GM12878 (cell line): ENCODE measurements around the gene CDH16. TPM values are rescaled to one million over a fixed set of nuclear protein-coding genes. Genes with fewer than 3 reads are reported as not detected.

Experiments used
- ATAC-seq: fragments of 200-7000 bp; cut with Tn5 transposase; 3 replicates; pipeline ENCODE4 v1.9.1; 2020; ENCODE audit warnings: mild to moderate bottlenecking, moderate library complexity
- BruUV-seq: library from RNA; stranded (reverse); fragments of 400-500 nt; replicated peaks from 2 replicates; lab custom pipeline; 2021; lab: Mats Ljungman, UMichigan
- CTCF ChIA-PET: fragments of 300-600 bp; sonication (Branson Sonifier 250); formaldehyde crosslinking; extraction: SDS; loops from one replicate; lab custom pipeline; 2021; ENCODE audit warnings: inconsistent platforms; lab: Yijun Ruan, JAX
- POLR2A ChIA-PET: fragments of 350-600 bp; formaldehyde crosslinking; extraction: SDS; loops from one replicate; lab custom pipeline; 2021; ENCODE audit warnings: inconsistent platforms; lab: Charles Lee
- RAD21 ChIA-PET: fragments of 300-600 bp; sonication (Branson Sonifier 250); formaldehyde crosslinking; loops from one replicate; lab custom pipeline; 2023; ENCODE audit warnings: antibody characterized with exemption; ENCODE audit not compliant: unreplicated experiment; lab: Charles Lee
- SMC1A ChIA-PET: fragments of 300-600 bp; sonication (Branson Sonifier 250); formaldehyde crosslinking; loops from one replicate; lab custom pipeline; 2023; ENCODE audit not compliant: unreplicated experiment, uncharacterized antibody; lab: Charles Lee
- DNase-seq: peaks from one replicate; pipeline ENCODE4 v3.0.0-alpha.2; 2011; ENCODE audit warnings: low read depth, low spot score
- FAIRE-seq: peaks from 3 replicates; lab custom pipeline; 2011; peaks lifted over from hg19 to GRCh38; lab: Jason Lieb, UNC
- H2AFZ ChIP-seq: 2 replicates; pipeline ENCODE4 v1.6.0; 2011; ENCODE audit warnings: low read depth, low read length, control low read depth; ENCODE audit not compliant: control insufficient read depth
- H3K27ac ChIP-seq: 2 replicates; pipeline ENCODE4 v1.5.1; 2011; ENCODE audit warnings: control low read depth; ENCODE audit not compliant: control insufficient read depth, insufficient read depth
- H3K27me3 ChIP-seq, 2 experiments: replicated peaks in 1 of 2; 2 replicates each; pipeline versions ENCODE4 v1.6.0 to v1.6.1; 2011; ENCODE audit warnings: low read length in 1 of 2; ENCODE audit not compliant: control insufficient read depth in 2 of 2, insufficient read depth in 2 of 2
- H3K36me3 ChIP-seq, 2 experiments: 2 replicates each; pipeline ENCODE4 v1.5.1; 2011; ENCODE audit warnings: low read length in 1 of 2; ENCODE audit not compliant: control insufficient read depth in 2 of 2, insufficient read depth in 2 of 2
- H3K4me1 ChIP-seq: 2 replicates; pipeline ENCODE4 v1.6.1; 2011; ENCODE audit warnings: mild to moderate bottlenecking, low read length, moderate library complexity, mixed read lengths; ENCODE audit not compliant: control insufficient read depth, insufficient read depth
- H3K4me2 ChIP-seq: 2 replicates; pipeline ENCODE4 v1.6.0; 2011; ENCODE audit warnings: control low read depth; ENCODE audit not compliant: control insufficient read depth, insufficient read depth
- H3K4me3 ChIP-seq: fragments of 200-600 bp; sonication (generic); 2 replicates; pipeline ENCODE4 v1.5.1; 2016
- H3K79me2 ChIP-seq: 2 replicates; pipeline ENCODE4 v1.6.0; 2011; ENCODE audit warnings: low read length; ENCODE audit not compliant: control insufficient read depth, insufficient read depth
- H3K9ac ChIP-seq: 2 replicates; pipeline ENCODE4 v1.8.0; 2011; ENCODE audit warnings: low read length, control low read depth, mixed read lengths; ENCODE audit not compliant: control insufficient read depth, insufficient read depth
- H3K9me3 ChIP-seq: replicated peaks from 3 replicates; pipeline ENCODE4 v1.5.1; 2011; ENCODE audit warnings: mild to moderate bottlenecking, low read length; ENCODE audit not compliant: control insufficient read depth, insufficient read depth
- H4K20me1 ChIP-seq: 2 replicates; pipeline ENCODE4 v1.6.0; 2011; ENCODE audit not compliant: control insufficient read depth, insufficient read depth
- CEBPB ChIP-seq, 2 experiments: fragments of 150-350 bp in 1 of 2; IDR thresholded peaks; 2 replicates each; pipeline ENCODE4 v1.6.1; 2012 to 2014; ENCODE audit warnings: low read depth in 2 of 2, low read length in 2 of 2, borderline replicate concordance in 1 of 2, inconsistent platforms in 1 of 2
- CHD4 ChIP-seq: fragments of 200-600 bp; sonication (generic); IDR thresholded peaks from 2 replicates; pipeline ENCODE4 v1.6.1; 2016; ENCODE audit warnings: mild to moderate bottlenecking
- EED ChIP-seq: sonication (generic); IDR thresholded peaks from 2 replicates; pipeline ENCODE4 v1.6.1; 2016; ENCODE audit warnings: antibody characterized with exemption, low read depth
- NFIC ChIP-seq: IDR thresholded peaks from 2 replicates; pipeline ENCODE4 v1.6.1; 2012; ENCODE audit warnings: low read depth, mild to moderate bottlenecking, inconsistent platforms, low read length, moderate library complexity
- PAX8 ChIP-seq: fragments of 450-650 bp; IDR thresholded peaks from 2 replicates; pipeline ENCODE4 v1.6.1; 2017; ENCODE audit warnings: mild to moderate bottlenecking, moderate library complexity
- STAT3 ChIP-seq: IDR thresholded peaks from 2 replicates; pipeline ENCODE4 v1.6.1; 2011; ENCODE audit warnings: low read depth, low read length, improper control_type of control experiment
- SUZ12 ChIP-seq: fragments of 200-600 bp; sonication (generic); IDR thresholded peaks from one replicate; pipeline ENCODE4 v1.6.1; 2018; ENCODE audit warnings: antibody characterized with exemption, mild to moderate bottlenecking; ENCODE audit not compliant: unreplicated experiment
- TCF12 ChIP-seq: IDR thresholded peaks from 2 replicates; pipeline ENCODE4 v1.6.1; 2011; ENCODE audit warnings: low read depth, mild to moderate bottlenecking, low read length
- TCF3 ChIP-seq: IDR thresholded peaks from 2 replicates; pipeline ENCODE4 v1.6.1; 2012; ENCODE audit warnings: low read depth, mild to moderate bottlenecking, low read length, borderline replicate concordance; ENCODE audit not compliant: insufficient read depth
- WRNIP1 ChIP-seq: IDR thresholded peaks from 2 replicates; pipeline ENCODE4 v1.6.1; 2011; ENCODE audit warnings: low read depth, low read length, improper control_type of control experiment, borderline replicate concordance
- ZNF384 ChIP-seq: IDR thresholded peaks from 2 replicates; pipeline ENCODE4 v1.6.1; 2012; ENCODE audit warnings: low read depth, mild to moderate bottlenecking, low read length, improper control_type of control experiment, borderline replicate concordance
- WGBS: methylation state at CpG from one replicate; pipeline ENCODE4 v1.1.6; 2016; ENCODE audit warnings: low lambda C conversion rate; ENCODE audit not compliant: insufficient replicate concordance, insufficient coverage; ENCODE audit errors: missing lambda C conversion rate; 5-methylcytosine and 5-hydroxymethylcytosine counted together
- in situ Hi-C: fragments of 300-500 bp; cut with MboI; formaldehyde crosslinking; loops from 9 replicates; pipeline ENCODE4 v1.14.3; 2018; ENCODE audit warnings: mixed read lengths
- intact Hi-C: fragments of 100-400 bp; cut with micrococcal nuclease; formaldehyde crosslinking; loops from one replicate; pipeline ENCODE4 v1.14.2; 2022; ENCODE audit not compliant: unreplicated experiment
- polyA plus RNA-seq, 11 experiments: library from polyadenylated mRNA; depleted of rRNA in 4 of 11; unstranded in 6 of 11; stranded (reverse) in 5 of 11; fragments of >200 nt; fragmentation: Nextera tagmentation in 4 of 11; fragmentation: Illumina TruSeq in 1 of 11; extraction: Ambion mirVana in 4 of 11; extraction: Trizol in 1 of 11; gene quantifications; 1 replicate in 1 of 11; 2 replicates in 10 of 11; pipeline versions ENCODE4 v1.2.1 to v1.2.3, GENCODE V29; 2011 to 2016; ENCODE audit warnings: inconsistent platforms in 2 of 11, missing spikeins in 2 of 11, low read depth in 1 of 11
- total RNA-seq, 4 experiments: library from RNA; depleted of rRNA in 3 of 4; stranded (reverse); fragments of >200 nt in 3 of 4; fragmentation: Illumina TruSeq in 1 of 4; extraction: Trizol in 1 of 4; gene quantifications; 2 replicates each; pipeline versions ENCODE4 v1.2.1 to v1.2.3, GENCODE V29; 2013 to 2021
- TF ChIP-seq, protein P1 (sequence below): fragments of 150-350 bp; IDR thresholded peaks from 2 replicates; pipeline ENCODE4 v1.6.1; 2016; ENCODE audit warnings: low read depth, low read length
- TF ChIP-seq, protein P2 (sequence below): IDR thresholded peaks from 2 replicates; pipeline ENCODE4 v1.6.1; 2011; ENCODE audit warnings: borderline replicate concordance, low read depth, mild to moderate bottlenecking, moderate library complexity, mixed read lengths, low read length; ENCODE audit not compliant: insufficient read depth; ENCODE audit errors: extremely low read length

CDH16 gene
- total and polyA plus RNA-seq, 10 of the 15 experiments (the other 5 are each of a cell fraction or from before 2014, with no cell fraction given): 0.05 TPM; not detected in 9

DNA sequence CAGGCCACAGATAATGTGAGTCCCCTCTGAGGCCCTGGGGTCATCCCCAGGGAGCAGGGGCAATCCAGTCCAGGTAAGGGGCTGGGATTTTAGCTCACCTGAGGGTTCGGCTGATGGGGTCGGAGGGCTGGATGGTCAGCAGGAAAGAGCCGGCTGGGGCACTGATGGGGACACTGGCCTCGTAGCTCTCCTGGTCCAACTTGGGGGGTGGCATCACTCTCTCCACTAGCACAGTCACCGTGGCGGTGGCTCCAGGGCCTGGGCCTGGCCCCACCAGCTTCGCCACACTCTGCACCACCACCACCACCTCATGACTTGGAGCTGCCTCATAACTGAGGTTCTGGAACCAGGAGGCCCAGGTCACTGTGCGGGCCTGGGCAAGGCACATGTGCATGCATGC, 6.9 kb downstream of the CDH16 start:
- no peaks in the 10 kb centered on the region; a peak in 2 of 4 replicates for H3K27me3 ChIP-seq
- no peak for TF ChIP-seq PAX8
- TF ChIP-seq SUZ12: no peak
- TF ChIP-seq, protein P1, sequence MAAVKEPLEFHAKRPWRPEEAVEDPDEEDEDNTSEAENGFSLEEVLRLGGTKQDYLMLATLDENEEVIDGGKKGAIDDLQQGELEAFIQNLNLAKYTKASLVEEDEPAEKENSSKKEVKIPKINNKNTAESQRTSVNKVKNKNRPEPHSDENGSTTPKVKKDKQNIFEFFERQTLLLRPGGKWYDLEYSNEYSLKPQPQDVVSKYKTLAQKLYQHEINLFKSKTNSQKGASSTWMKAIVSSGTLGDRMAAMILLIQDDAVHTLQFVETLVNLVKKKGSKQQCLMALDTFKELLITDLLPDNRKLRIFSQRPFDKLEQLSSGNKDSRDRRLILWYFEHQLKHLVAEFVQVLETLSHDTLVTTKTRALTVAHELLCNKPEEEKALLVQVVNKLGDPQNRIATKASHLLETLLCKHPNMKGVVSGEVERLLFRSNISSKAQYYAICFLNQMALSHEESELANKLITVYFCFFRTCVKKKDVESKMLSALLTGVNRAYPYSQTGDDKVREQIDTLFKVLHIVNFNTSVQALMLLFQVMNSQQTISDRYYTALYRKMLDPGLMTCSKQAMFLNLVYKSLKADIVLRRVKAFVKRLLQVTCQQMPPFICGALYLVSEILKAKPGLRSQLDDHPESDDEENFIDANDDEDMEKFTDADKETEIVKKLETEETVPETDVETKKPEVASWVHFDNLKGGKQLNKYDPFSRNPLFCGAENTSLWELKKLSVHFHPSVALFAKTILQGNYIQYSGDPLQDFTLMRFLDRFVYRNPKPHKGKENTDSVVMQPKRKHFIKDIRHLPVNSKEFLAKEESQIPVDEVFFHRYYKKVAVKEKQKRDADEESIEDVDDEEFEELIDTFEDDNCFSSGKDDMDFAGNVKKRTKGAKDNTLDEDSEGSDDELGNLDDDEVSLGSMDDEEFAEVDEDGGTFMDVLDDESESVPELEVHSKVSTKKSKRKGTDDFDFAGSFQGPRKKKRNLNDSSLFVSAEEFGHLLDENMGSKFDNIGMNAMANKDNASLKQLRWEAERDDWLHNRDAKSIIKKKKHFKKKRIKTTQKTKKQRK: no peak
- TF ChIP-seq EED: no peak
- TF ChIP-seq WRNIP1: no peak
- TF ChIP-seq, protein P2, sequence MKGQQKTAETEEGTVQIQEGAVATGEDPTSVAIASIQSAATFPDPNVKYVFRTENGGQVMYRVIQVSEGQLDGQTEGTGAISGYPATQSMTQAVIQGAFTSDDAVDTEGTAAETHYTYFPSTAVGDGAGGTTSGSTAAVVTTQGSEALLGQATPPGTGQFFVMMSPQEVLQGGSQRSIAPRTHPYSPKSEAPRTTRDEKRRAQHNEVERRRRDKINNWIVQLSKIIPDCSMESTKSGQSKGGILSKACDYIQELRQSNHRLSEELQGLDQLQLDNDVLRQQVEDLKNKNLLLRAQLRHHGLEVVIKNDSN: no peak
- TF ChIP-seq ZNF384: no peak
- no peak for TF ChIP-seq TCF3
- no peak for TF ChIP-seq TCF12
- no peak for TF ChIP-seq NFIC
- no peak for TF ChIP-seq CHD4
- TF ChIP-seq CEBPB (IDR thresholded peaks at IDR 0.05; ENCODE audit: borderline replicate concordance in 1 of 2, low read depth in 2 of 2, low read length in 2 of 2): no peak
- no peak for TF ChIP-seq STAT3
- H3K79me2 ChIP-seq: no peaks in the 10 kb centered on the region
- H2AFZ ChIP-seq: no peak overlapping the region
- DNase-seq (no peak), FAIRE-seq (no peak), ATAC-seq (no peak)
- no peaks in the 10 kb centered on the region for H3K9me3 ChIP-seq
- RAD21 ChIA-PET: interaction anchor here (0.5 kb wide), 1 partner anchor 38 kb away, joined by 4 read pairs; no protein-coding TSS in a partner anchor
- SMC1A ChIA-PET: no interaction called here
- POLR2A ChIA-PET: no interaction called here
- H3K27ac ChIP-seq: no peak overlapping the region
- CTCF ChIA-PET: interaction anchor here (2.2 kb wide), 1 partner anchor 14 kb away, joined by 7 read pairs; the partner anchor contains the start of gene RRAD
- H3K4me1 ChIP-seq: no peaks in the 10 kb centered on the region
- H3K9ac ChIP-seq: no peak overlapping the region
- in situ Hi-C loops: no loop called here
- H3K4me3 ChIP-seq: no peak overlapping the region
- no peak overlapping the region for H3K4me2 ChIP-seq
- no peaks in the 10 kb centered on the region for H3K36me3 ChIP-seq
- WGBS: 27% methylated on average over 8 of the region's 8 CpGs
- H4K20me1 ChIP-seq: no peaks in the 10 kb centered on the region
- no TSS peak for BruUV-seq
- intact Hi-C loops: no loop called here
